GM12864 (cell line): ENCODE results near the gene PPP4R3A.

ENCODE experiments used
- DNase-seq: peaks from one replicate; pipeline ENCODE4 v3.0.0-alpha.2; 2011; ENCODE audit warnings: low read depth
- H3K4me3 ChIP-seq: 2 replicates; pipeline ENCODE4 v1.5.1; 2011; ENCODE audit warnings: mild to moderate bottlenecking, low read depth, low read length, control low read depth
- TF ChIP-seq, protein P1 (sequence below): IDR thresholded peaks from 2 replicates; pipeline ENCODE4 v1.5.1; 2011; ENCODE audit warnings: low read depth, mild to moderate bottlenecking, moderate library complexity, low read length, control low read depth, inconsistent platforms; ENCODE audit errors: missing control alignments

The PPP4R3A gene

DNA sequence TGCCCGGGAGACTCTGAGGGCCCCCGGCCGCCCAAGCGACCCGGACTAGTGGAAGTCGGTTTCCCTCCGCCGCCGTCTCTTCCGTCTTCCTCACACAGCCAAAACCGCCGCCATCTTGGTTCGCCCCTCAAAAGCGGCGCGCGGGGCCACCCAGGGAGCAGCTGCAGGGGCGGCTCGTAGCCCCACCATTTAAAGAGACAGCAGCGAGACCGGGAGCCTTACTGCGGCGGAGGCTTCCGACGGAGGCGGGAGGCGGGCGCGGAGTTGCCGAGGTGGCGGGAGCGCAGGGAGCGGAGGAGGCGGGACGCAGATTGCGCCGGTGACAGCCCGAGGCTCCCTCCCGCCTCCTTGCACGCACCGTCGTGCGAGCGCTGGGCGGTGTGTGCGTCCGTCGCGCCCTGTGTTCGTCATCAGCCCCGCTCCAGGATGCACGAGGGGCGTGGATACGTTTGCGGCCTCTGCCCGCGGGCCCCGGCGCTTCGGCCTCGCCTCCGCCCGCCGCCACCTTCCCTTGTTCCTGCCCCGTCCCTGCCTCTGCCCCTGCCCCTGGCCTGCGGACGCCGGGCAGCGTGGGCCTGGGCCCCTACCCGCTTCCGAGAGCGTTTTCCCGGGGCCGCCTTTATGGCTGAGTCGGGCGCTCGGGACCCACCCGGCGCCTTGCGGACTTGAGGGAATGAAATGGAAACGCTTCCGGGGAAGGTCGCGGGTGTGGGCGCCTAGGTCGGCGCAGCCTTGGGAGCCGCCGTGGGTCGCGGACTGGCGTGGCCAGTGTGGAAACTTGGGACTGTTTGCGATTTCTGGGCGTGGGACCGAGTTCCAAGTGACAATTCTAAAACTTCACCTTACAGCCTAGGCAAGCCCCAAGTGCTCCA lies at the start of gene PPP4R3A:
TSS of gene PPP4R3A (minus strand) at position 140 of the 872 bp plus-strand sequence. CDS start 663 bp downstream, outside the sequence.
- TF ChIP-seq, protein P1, sequence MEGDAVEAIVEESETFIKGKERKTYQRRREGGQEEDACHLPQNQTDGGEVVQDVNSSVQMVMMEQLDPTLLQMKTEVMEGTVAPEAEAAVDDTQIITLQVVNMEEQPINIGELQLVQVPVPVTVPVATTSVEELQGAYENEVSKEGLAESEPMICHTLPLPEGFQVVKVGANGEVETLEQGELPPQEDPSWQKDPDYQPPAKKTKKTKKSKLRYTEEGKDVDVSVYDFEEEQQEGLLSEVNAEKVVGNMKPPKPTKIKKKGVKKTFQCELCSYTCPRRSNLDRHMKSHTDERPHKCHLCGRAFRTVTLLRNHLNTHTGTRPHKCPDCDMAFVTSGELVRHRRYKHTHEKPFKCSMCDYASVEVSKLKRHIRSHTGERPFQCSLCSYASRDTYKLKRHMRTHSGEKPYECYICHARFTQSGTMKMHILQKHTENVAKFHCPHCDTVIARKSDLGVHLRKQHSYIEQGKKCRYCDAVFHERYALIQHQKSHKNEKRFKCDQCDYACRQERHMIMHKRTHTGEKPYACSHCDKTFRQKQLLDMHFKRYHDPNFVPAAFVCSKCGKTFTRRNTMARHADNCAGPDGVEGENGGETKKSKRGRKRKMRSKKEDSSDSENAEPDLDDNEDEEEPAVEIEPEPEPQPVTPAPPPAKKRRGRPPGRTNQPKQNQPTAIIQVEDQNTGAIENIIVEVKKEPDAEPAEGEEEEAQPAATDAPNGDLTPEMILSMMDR = no peak
- DNase-seq = peak; percentile 90
- H3K4me3 ChIP-seq = peak within 1 kb of the TSS; percentile 95

DNA sequence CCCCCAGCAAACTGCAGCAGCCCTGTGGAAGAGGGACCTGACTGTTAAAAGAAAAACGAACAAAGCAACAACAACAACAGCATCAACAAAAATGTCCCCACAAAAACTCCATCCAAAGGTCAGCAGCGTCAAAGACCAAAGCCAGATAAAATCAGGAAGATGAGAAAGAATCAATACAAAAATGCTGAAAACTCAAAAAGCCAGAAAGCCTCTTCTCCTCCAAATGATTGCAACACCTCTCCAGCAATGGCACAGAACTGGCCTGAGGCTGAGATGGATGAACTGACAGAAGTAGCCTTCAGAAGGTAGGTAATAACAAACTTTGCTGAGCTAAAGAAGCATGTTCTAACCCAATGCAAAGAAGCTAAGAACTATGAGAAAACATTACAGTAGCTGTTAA lies 45.4 kb upstream of the PPP4R3A start:
- TF ChIP-seq, protein P1 = no peak
- no peak overlapping the region for H3K4me3 ChIP-seq
- DNase-seq = no peak

DNA sequence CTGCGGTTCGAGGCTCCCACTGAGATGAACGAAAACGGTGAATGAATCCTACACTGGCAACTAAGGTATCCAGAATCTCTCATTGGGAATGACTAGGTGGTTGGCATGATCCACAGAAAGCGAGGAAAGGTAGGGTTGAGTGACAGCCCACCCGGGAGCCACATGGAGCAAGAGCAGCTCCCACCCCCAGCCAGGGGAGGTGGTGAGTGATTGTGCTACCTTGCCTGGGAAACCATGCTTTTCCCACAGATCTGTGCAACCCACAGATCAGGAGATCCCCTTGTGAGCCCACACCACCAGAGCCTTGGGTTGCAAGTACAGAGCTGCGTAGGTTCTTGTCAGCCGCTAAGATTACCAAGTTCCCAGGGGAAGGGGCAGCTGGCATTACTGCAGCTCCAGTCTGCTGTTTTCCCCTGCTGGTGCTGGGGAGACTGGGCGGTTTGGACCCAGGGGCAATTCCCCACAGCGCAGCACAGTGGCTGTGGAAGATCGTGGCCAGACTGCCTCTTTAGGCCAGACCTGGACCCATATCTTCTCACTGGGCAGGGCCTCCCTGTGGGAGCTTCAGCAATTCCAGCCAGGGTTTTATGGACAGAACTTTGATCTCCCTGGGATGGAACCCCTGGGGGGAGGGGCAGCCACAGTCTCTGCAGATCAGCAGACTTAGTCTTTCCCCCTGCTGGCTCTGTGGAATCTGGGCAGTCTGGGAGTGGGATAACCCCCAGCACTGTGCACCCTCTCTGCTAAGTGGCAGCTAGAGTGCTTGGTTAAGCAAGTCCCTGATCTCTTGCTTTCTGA lies 44.6 kb upstream of the PPP4R3A start:
- H3K4me3 ChIP-seq = no peak overlapping the region
- TF ChIP-seq, protein P1 = no peak

DNA sequence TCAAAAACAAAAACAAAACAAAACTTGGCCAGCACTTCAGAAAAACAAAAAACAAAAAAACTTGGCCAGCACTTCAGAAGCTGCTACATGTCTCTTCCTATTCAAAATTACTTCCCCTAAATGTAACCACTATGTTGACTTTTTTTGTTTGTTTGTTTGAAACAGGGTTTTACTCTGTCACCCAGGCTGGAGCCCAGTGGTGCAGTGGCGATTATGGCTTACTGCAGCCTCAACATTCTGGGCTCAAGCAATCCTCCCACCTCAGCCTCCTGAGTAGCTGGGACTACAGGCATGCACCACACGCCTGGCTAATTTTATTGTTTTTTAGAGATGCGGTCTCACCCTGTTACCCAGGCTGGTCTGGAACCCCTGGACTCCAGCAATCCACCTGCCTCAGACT lies 38.0 kb upstream of the PPP4R3A start:
- DNase-seq = no peak
- TF ChIP-seq, protein P1 = no peak
- no peak overlapping the region for H3K4me3 ChIP-seq

More for the DNA sequence above, 44.6 kb upstream of the PPP4R3A start:
- DNase-seq = no peak

DNA sequence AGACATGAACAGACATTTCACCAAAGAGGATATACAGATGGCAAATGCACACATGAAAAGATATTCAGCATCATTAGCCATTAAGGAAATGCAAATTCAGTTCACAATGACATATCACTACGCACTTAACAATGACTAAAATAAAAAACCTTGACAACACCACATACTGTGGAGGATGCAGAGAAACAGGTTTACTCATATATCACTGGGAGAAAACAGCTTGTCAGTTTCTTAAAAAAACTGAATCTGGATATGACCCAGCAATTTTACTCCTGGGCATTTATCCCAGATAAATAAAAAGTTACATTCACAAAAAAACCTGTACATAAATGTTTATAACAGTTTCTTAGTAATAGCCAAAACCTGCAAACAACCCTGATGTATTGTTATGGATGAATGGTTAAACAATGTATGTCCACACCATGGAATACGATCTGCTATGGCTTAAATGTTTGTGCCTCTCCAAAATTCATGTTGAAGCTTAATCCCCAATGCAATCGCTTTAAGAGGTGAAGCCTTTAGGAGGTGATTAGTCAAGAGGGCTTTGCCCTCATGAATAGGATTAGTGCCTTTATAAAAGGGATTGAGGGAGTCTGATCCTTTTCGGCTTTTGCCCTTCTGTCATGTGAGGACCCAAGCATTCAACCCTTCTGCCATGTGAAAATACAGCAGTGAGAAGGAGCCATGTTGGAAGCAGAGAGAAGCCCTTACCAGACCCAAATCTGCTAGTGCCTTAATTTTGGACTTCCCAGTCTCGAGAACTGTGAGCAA lies 36.0 kb upstream of the PPP4R3A start:
- DNase-seq = no peak
- H3K4me3 ChIP-seq = no peak overlapping the region
- TF ChIP-seq, protein P1 = no peak

DNA sequence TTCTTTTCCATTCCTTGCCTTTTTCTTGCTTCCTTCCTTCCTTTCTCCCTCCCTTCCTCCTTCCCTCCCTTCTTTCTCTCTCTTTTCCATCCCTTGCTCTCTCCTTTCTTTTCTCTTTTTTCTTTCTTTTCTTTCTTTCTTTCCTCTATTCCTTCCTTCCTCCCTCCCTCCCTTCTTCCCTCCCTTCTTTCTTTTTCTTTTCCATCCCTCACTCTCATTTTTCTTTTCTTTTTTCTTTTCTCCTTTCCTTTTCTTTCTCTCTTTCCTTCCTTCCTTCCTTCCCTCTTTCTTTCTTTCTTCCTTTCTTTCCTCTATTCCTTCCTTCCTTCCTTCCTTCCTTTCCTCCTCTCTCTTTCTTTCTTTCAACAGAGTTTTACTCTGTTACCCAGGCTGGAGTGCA lies 35.1 kb upstream of the PPP4R3A start:
- DNase-seq = no peak
- TF ChIP-seq, protein P1 = no peak
- no peak overlapping the region for H3K4me3 ChIP-seq
